ENCODE measurements around the gene DUSP22.

Gene DUSP22

GRCh38 chr6:339480-339879, 47.2 kb downstream of the DUSP22 start:
- DNase-seq (ENCODE audit: low read depth), result no peak

GRCh38 chr6:340186-340955, 48.1 kb downstream of the DUSP22 start:
- no peak for DNase-seq (ENCODE audit: low read depth)

GRCh38 chr6:340991-341827, 48.9 kb downstream of the DUSP22 start:
- DNase-seq (ENCODE audit: low read depth), result no peak

- no peak for DNase-seq (ENCODE audit: low read depth)
Measured at GRCh38 chr6:341914-342831, 49.9 kb downstream of the DUSP22 start.

GRCh38 chr6:342832-343179, 50.5 kb downstream of the DUSP22 start:
- DNase-seq (ENCODE audit: low read depth), result no peak

- no peak for DNase-seq (ENCODE audit: low read depth)
Measured at GRCh38 chr6:343226-343935, 51.1 kb downstream of the DUSP22 start.

- no peak for DNase-seq (ENCODE audit: low read depth)
Measured at GRCh38 chr6:343960-344815, 51.9 kb downstream of the DUSP22 start.

- DNase-seq (ENCODE audit: low read depth), result no peak
Measured at GRCh38 chr6:344816-345340, 52.6 kb downstream of the DUSP22 start.

- no peak for DNase-seq (ENCODE audit: low read depth)
Measured at GRCh38 chr6:345747-346385, 53.6 kb downstream of the DUSP22 start.

- DNase-seq (ENCODE audit: low read depth), result no peak
Measured at GRCh38 chr6:346386-347030, 54.2 kb downstream of the DUSP22 start.

- no peak for DNase-seq (ENCODE audit: low read depth)
Measured at GRCh38 chr6:347232-347631, 54.9 kb downstream of the DUSP22 start.

- no peak for DNase-seq (ENCODE audit: low read depth)
Measured at GRCh38 chr6:347951-348859, 55.9 kb downstream of the DUSP22 start.

GRCh38 chr6:348860-349396, 56.6 kb downstream of the DUSP22 start:
- DNase-seq (ENCODE audit: low read depth), result no peak

- no peak for DNase-seq (ENCODE audit: low read depth)
Measured at GRCh38 chr6:349491-349921, 57.2 kb downstream of the DUSP22 start.

GRCh38 chr6:350371-350770, 58.1 kb downstream of the DUSP22 start:
- DNase-seq (ENCODE audit: low read depth), result no peak

- no peak for DNase-seq (ENCODE audit: low read depth)
Measured at GRCh38 chr6:351011-351866, 59.0 kb downstream of the DUSP22 start.

- DNase-seq (ENCODE audit: low read depth), result no peak
Measured at GRCh38 chr6:351867-352289, 59.6 kb downstream of the DUSP22 start.

Measured in stimulated activated CD8-positive, alpha-beta memory T cell treated with anti-CD3 and anti-CD28 coated beads, Interleukin-7, amount 100 ng/mL, for 24 hours (primary cell).